ENCODE results near the gene MGAT3.

GRCh38 chr22:39418696-39419095 lies 38.1 kb upstream of the MGAT3 start:
- TF ChIP-seq, protein P1, sequence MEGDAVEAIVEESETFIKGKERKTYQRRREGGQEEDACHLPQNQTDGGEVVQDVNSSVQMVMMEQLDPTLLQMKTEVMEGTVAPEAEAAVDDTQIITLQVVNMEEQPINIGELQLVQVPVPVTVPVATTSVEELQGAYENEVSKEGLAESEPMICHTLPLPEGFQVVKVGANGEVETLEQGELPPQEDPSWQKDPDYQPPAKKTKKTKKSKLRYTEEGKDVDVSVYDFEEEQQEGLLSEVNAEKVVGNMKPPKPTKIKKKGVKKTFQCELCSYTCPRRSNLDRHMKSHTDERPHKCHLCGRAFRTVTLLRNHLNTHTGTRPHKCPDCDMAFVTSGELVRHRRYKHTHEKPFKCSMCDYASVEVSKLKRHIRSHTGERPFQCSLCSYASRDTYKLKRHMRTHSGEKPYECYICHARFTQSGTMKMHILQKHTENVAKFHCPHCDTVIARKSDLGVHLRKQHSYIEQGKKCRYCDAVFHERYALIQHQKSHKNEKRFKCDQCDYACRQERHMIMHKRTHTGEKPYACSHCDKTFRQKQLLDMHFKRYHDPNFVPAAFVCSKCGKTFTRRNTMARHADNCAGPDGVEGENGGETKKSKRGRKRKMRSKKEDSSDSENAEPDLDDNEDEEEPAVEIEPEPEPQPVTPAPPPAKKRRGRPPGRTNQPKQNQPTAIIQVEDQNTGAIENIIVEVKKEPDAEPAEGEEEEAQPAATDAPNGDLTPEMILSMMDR (IDR thresholded peaks at IDR 0.05; ENCODE audit: poor library complexity): no peak
- no peak for TF ChIP-seq EZH2 (IDR thresholded peaks at IDR 0.05; ENCODE audit: borderline replicate concordance)
- TF ChIP-seq EZH2phosphoT487 (IDR thresholded peaks at IDR 0.05; ENCODE audit: low read depth, severe bottlenecking, unreplicated experiment): no peak
